COLO668 (cell line): ENCODE measurements around the gene CEACAM7.
"Not testable (repeated sequence)": the region's sequence is repeated elsewhere in the genome, so short reads cannot be mapped to it uniquely, and the experiment has no call there.

ENCODE experiments used
- DNase-seq: peaks from one replicate; lab custom pipeline; 2025; ENCODE audit not compliant: unreplicated experiment; lab: John Stamatoyannopoulos, UW

CEACAM7 gene

DNA sequence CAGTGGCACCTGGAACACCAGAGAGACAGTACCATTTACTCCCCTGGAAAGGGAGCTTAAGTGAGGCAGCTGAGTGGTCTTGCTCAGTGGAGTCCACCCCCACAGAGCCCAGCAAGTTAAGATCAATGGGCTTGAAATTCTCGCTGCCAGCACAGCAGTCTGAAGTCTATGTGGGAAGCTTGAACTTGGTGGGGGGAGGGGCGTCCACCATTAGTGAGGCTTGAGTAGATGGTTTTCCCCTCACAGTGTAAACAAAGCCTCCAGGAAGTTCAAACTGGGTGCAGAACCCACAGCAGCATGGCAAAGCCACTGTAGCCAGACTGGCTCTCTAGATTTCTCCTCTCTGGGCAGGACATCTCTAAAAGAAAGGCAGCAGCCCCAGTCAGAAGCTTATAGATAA, 30.9 kb downstream of the CEACAM7 start:
- peak; percentile 4 for DNase-seq

DNA sequence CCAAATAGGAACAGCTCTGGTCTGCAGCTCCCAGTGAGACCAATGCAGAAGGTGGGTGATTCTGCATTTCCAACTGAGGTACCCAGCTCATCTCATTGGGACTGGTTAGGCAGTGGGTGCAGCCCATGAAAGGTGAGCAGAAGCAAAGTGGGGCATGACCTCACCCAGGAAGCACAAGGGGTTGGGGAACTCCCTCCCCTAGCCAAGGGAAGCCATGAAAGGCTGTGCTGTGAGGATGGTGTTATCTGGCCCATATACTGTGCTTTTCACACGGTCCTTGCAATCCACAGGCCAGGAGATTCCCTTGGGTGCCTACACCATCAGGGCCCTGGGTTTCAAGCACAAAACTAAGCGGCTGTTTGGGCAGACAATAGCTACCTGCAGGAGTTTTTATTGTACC, 31.3 kb downstream of the CEACAM7 start:
- not testable (repeated sequence) for DNase-seq

DNA sequence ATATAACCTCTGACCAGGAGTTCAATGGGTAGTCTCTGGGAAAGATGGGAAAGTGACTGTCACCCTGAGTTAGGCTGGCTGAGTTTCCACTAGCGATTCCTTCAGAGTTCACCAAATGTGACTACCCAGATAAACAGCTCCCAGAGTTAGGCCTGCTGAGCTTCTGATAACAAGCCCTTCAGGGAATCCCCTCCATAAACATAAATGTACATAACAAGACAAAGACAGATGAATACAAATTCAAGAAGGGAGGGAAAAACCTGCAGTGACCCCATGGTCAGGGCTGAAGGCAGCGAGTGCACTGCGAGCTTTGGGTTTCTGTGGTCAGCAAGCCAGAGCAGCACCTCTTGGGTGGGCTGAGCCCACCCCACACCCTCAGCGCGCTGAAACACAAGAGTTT, 35.8 kb downstream of the CEACAM7 start:
- DNase-seq = no peak

DNA sequence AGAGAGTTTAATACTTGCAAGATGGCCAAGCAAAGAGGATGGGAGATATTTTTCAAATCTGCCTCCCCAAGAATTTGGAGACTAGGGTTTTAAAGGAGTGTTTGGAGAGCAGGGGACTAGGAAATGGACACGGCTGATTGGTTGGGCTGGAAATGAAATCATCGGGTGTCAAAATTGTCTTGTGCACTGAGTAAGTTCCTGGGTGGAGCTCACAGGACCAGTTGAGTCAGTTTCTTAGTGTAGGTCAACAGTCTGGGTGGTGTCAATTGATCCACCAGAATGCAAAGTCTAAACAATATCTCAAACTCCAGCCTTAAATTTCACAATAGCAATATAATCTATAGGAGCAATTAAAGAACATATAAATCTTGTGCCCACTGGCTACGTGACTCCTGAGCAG, 38.2 kb downstream of the CEACAM7 start:
- no peak for DNase-seq

DNA sequence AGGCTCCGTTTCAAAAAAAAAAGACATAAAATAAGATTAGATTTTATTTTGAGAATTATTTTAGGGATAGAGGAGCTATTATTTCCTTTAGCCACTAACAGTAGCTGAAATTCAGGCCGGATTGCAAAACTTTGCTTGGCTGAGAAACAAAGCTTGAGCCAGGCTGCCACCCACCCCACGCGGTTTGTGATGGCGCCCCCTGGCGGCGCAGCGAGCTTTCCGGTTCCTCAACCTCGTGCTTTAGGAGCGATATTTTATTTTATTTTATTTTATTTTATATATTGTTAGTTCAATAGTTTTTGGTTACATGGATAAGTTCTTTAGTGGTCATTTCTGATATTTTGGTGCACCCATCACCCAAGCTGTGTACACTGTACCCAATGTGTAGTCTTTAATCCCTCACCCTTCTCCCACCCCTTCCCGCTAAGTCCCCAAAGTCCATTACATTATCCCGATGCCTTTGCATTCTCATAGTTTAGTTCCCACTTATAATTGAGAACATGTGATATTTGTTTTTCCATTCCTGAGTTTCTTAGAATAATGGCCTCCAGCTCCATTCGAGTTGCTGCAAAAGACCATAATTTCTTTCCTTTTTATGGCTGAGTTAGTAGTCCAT, 41.4 kb downstream of the CEACAM7 start:
- DNase-seq = no peak

DNA sequence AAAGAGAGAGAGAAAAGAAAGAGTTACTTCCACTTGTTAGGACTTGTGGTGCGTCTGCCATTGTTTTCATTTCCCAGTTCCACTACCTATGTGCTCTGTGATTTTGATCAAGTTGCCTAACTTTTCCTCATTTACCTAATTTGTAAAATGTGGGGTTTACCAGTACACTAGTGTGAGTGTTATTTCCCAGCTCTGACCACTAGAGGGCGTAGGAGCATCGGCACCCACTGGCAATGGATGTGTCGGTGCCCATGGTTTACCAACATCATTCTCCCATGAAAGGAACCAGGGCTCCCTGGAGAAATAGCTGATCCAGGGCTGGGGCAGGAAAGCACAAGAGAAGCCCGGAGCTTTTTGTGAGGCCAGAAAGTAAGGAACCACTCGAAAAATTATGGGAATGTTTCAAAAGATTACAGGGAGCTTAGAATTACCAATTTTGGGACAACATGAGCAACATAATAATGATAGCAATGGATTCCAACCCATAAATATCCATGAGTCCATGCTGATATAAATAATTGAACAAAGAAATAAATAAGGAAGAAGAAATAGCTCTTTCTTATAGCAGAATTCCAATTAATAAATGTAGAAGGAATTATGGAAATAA, 46.1 kb downstream of the CEACAM7 start:
- peak; percentile 61 for DNase-seq

DNA sequence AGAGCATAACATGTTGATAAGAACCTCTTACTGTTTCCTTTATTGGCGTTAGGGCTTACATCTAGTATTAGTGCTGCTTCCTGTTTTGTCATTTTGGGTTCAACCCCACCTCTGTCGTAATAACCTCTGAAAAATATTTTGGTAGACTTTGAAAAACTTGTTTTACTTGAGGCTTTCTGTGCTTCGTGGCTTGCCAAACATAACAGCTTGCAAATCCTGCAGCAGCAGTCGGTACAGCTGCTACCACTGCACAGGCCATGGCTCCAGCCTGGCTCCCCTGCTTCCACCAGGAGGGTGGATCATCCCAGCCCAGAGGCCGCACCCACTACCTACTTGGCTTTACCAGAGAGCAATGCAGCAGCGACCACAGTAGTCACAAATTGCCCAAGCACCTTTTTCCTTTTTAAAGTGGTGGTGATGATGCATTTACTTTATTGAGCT, 49.4 kb downstream of the CEACAM7 start:
- no peak for DNase-seq

DNA sequence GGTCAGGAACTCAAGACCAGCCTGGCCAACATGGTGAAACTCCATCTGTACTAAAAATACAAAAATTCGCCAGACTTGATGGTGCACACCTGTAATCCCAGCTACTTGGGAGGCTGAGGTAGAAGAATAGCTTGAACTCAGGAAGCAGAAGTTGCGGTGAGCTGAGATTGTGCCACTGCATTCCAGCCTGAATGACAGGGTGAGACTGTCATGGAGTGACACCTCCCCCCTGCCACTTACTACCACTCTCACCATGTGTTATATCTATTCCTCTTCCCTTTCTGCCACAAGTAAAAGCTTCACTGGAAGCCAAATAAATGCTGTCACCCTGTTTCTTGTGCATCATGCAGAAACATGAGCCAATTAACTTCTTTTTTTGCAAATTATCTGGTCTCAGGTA, 50.6 kb downstream of the CEACAM7 start:
- no peak for DNase-seq

DNA sequence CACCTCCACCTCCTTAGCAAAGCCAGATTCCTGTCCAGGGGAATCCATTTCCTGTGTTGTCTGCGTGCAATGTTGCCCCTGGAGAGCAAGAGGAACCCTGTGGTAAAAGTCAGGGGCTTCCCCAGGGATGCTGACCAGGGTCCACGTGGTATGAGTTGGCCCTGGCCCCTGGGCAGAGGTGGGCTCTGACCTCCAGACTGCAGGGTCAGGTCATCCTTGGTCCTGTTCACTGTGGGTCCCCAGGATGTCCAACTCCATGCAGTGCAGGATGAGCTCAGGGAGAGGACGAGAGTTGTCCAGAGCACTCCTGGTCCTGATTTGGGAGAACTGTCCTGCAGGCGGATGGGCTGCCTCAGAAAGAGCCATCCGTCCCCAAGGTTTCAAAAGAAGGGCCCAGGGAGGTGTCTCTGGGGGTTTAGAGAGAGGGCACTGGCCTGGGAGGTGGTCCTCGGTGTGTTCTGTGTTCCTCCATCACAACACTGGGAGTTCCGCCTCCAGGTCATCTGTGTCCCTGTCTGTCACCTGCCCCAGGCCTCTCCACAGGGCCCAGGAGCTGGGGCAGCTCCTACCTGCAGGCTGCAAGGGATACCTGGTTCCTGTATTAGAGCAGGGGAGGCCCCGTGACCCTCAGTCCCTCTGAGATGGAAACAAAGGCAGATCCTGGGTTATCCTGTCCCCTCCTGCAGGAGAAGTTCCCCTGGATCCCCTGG, 59.9 kb downstream of the CEACAM7 start:
- no peak for DNase-seq

DNA sequence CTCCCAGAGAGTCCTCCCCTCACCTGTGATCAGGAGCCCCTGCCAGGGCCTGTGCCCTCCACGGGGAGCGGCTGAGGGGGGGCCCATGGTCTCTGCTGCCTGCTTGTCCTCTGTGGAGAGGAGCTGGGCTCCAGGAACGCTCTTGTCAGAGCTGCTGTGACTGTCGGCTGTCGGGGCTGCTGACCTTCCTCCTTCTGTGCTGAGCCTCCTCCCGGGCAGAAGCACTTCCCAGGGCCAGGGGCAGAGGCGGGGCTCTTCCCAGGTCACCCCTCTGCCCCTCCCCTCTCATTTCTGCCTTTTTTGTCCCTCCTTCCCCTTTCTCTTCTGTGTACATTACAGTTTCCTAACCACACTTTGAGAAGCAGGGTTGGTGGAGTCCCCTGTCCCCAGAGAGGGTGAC, 61.2 kb downstream of the CEACAM7 start, which contains the start of gene CEACAM4:
Gene CEACAM4, minus strand, starts transcription at position 198 of the 400 bp plus-strand sequence. Its CDS starts 111 bp downstream, at position 87.
- no peak for DNase-seq

DNA sequence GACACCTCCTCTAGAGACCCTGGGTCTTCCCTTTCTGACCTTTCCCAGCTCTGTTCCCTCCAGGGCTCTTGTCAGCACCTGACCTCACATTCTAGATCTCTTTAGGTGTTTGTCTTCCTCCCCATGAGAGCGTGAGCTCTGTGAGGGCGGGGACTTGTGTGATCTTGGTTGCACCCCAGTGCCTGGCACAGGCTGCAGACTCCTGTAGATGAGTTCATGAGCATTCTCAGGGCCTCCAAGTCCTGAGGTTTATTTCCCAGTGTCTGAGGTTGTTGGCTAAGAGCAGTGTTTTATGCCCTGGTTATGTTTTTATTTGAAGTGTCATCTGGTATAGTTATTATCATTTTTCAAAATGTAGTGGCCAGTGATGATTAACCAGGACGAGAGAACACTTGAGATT, 61.8 kb downstream of the CEACAM7 start:
- no peak for DNase-seq

DNA sequence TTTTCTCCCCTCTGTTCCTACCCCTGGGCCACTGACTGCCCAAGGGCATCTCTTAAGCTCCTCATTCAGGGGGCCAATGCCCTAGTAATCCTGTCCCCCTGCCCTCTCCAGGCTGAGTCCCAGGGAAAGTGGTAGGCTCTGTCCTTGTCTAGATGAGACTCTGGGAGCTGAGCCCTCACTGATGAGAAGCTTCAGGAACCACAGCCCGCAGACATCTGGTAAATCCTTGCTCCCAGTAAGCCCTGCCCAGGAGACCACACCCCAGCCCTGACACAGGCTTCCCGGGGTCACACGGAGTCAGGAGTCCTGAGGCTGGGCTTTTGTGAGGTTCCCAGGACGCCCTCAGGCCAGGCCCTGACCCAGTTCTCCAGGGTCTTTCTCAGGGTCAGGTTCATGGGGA, 63.1 kb downstream of the CEACAM7 start:
- DNase-seq = no peak

DNA sequence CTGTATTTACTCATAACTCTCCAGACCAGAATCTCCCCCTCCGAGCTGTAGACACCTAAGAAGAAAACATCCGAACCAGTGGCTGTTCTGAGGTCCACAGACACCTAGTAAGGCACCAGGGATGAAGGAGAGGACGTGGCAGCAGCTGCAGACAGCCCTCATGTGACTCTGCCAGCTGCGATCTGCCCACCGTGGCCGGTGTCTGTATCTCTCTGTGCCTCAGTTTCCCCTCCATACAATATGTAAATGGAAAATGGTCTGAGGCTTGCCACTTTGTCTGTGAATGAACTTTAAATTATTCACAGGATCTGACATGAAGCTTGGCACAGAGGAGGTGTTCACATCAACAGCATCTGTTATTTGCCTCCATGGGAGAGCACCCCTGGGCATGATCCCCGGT, 63.6 kb downstream of the CEACAM7 start:
- no peak for DNase-seq

DNA sequence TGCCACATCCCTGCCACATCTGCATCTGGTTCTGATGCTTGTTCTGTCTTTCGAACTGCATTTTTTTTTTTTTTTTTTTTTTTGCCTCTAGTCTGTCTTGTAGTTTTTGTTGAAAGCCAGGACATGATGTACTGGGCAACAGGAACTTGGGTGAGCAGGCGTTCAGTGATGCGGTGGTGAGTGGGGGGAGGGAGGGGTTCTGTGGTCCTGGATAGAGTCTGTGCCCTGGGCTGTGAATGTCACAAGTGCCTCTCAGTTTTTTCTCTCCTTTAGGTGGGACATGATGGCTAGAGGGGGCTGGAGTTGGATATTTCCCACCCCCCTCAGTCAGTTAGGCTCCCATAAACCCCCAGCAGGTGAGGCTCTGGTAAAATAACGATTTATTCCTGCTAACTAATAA, 64.7 kb downstream of the CEACAM7 start:
- no peak for DNase-seq
